MM.1S (cell line): Measurements from ENCODE around the gene PIGU.

Experiments
- DNase-seq: peaks from one replicate; pipeline ENCODE4 v3.0.0-alpha.2; 2015
- H2AFZ ChIP-seq: fragments of 300-600 bp; sonication (generic); 2 replicates; pipeline ENCODE4 v1.6.0; 2016; ENCODE audit warnings: antibody characterized with exemption, low read length
- H3F3A ChIP-seq: fragments of 300-600 bp; sonication (generic); 2 replicates; pipeline ENCODE4 v1.6.1; 2016; ENCODE audit warnings: mild to moderate bottlenecking, antibody characterized with exemption, low read length, moderate library complexity, mixed read lengths; ENCODE audit not compliant: insufficient read depth
- H3K27ac ChIP-seq: fragments of 300-600 bp; sonication (generic); 2 replicates; pipeline ENCODE4 v1.5.1; 2016; ENCODE audit warnings: mild to moderate bottlenecking, low read length
- H3K27me3 ChIP-seq: fragments of 300-600 bp; sonication (generic); replicated peaks from 2 replicates; pipeline ENCODE4 v1.6.0; 2016; ENCODE audit warnings: low read length; ENCODE audit not compliant: insufficient read depth
- H3K36me3 ChIP-seq: fragments of 300-600 bp; sonication (generic); replicated peaks from 2 replicates; pipeline ENCODE4 v1.6.1; 2016; ENCODE audit warnings: mild to moderate bottlenecking, low read length, mixed read lengths; ENCODE audit not compliant: insufficient read depth
- H3K4me1 ChIP-seq: fragments of 300-600 bp; sonication (generic); 2 replicates; pipeline ENCODE4 v1.6.1; 2016; ENCODE audit warnings: low read length, mixed read lengths
- H3K4me2 ChIP-seq: fragments of 300-600 bp; sonication (generic); 2 replicates; pipeline ENCODE4 v1.6.0; 2016; ENCODE audit warnings: low read depth, low read length
- H3K4me3 ChIP-seq: fragments of 300-600 bp; sonication (generic); 2 replicates; pipeline ENCODE4 v1.5.1; 2016; ENCODE audit warnings: low read length, mixed read lengths
- H3K79me2 ChIP-seq: fragments of 300-600 bp; sonication (generic); 2 replicates; pipeline ENCODE4 v1.6.1; 2016; ENCODE audit warnings: mixed run types, low read length, mixed read lengths
- H3K9ac ChIP-seq: fragments of 300-600 bp; sonication (generic); 2 replicates; pipeline ENCODE4 v1.6.1; 2016; ENCODE audit warnings: low read length, mixed read lengths
- H3K9me2 ChIP-seq: fragments of 300-600 bp; sonication (generic); replicated peaks from 2 replicates; pipeline ENCODE4 v1.6.1; 2016; ENCODE audit warnings: mild to moderate bottlenecking, low read length, mixed read lengths; ENCODE audit not compliant: insufficient read depth
- H3K9me3 ChIP-seq: fragments of 300-600 bp; sonication (generic); replicated peaks from 2 replicates; pipeline ENCODE4 v1.6.1; 2016; ENCODE audit warnings: mild to moderate bottlenecking, low read length, mixed read lengths; ENCODE audit not compliant: insufficient read depth
- H4K20me1 ChIP-seq: fragments of 300-600 bp; sonication (generic); 2 replicates; pipeline ENCODE4 v1.6.1; 2016; ENCODE audit warnings: mild to moderate bottlenecking, low read length, moderate library complexity, mixed read lengths; ENCODE audit not compliant: insufficient read depth
- EZH2 ChIP-seq: fragments of 300-600 bp; sonication (generic); optimal IDR thresholded peaks from 2 replicates; pipeline ENCODE3; 2017; ENCODE audit warnings: low read depth, mild to moderate bottlenecking, antibody characterized with exemption, low read length, mixed read lengths
- EZH2phosphoT487 ChIP-seq: fragments of 300-600 bp; sonication (generic); IDR thresholded peaks from 2 replicates; pipeline ENCODE4 v1.6.1; 2018; ENCODE audit warnings: antibody characterized with exemption, low read length
- TF ChIP-seq, protein P1 (sequence below): fragments of 300-600 bp; sonication (generic); IDR thresholded peaks from 2 replicates; pipeline ENCODE4 v1.5.1; 2016; ENCODE audit warnings: antibody characterized with exemption, low read length, mixed read lengths

PIGU gene

DNA sequence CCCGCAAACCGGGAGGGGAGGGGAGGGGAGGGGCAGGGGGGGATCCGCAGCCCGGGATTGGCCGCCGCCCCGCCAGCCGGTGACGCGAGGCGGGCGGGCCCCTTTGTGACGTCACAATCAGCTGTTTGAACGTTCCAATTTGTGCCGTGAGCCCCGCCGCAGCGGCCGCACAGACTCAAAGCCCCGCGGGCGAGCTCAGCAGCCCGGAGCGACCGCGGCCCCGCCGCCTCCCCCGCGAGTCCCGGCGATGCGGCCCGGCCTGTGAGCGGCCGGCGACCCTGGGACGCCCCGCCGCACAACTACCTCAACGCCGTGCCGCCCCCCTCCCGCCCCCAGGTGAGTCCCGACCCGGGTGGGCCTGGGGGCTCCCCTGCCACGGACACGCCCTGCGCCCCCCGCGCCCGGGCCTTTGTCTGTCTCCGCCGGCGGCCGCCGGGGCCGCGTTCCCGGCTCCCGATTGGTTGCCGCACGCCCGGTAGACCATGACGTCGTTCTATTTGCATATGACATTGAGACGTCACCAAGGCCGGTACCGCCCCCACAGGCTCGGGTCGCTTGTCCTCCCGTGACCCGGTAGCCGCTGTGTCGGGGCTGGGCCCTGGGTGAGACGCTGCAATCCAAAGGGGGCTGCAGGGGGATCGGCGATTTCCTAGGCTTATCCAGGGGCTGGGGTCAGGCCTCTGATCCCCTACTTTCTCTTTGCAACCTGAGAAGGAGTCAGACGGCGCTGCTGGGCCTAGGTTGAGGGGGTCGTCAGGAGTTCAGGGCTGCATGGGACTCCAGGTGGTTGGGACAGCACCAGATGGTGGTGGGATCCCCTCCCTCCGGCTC, 27.5 kb upstream of the PIGU start, which contains the start of gene TP53INP2:
Gene TP53INP2, plus strand, starts transcription at position 168 of the 831 bp plus-strand sequence. CDS start 4,396 bp downstream, outside the sequence.
- Histone ChIP-seq H3K4me2 (peak within 1 kb of the TSS; percentile 100), H3K27me3 (no peaks in the 10 kb centered on the region), H3K79me2 (no peaks in the 10 kb centered on the region), H3K4me1 (peaks cover 7% of the 10 kb centered on the region; the same call in 1 of the 2 replicates), H3K36me3 (no peaks in the 10 kb centered on the region), H3K27ac (peak within 1 kb of the TSS; percentile 63; the same call in 1 of the 2 replicates), H3F3A (peaks cover 16% of the 10 kb centered on the region; the same call in 1 of the 2 replicates), H3K9me3 (no peaks in the 10 kb centered on the region), H3K9ac (peak within 1 kb of the TSS; percentile 83), H3K9me2 (no peaks in the 10 kb centered on the region), H3K4me3 (peak within 1 kb of the TSS; percentile 89), H4K20me1 (no peaks in the 10 kb centered on the region), H2AFZ (peak within 1 kb of the TSS; percentile 97)
- peak; percentile 91 for DNase-seq
- TF ChIP-seq, protein P1, sequence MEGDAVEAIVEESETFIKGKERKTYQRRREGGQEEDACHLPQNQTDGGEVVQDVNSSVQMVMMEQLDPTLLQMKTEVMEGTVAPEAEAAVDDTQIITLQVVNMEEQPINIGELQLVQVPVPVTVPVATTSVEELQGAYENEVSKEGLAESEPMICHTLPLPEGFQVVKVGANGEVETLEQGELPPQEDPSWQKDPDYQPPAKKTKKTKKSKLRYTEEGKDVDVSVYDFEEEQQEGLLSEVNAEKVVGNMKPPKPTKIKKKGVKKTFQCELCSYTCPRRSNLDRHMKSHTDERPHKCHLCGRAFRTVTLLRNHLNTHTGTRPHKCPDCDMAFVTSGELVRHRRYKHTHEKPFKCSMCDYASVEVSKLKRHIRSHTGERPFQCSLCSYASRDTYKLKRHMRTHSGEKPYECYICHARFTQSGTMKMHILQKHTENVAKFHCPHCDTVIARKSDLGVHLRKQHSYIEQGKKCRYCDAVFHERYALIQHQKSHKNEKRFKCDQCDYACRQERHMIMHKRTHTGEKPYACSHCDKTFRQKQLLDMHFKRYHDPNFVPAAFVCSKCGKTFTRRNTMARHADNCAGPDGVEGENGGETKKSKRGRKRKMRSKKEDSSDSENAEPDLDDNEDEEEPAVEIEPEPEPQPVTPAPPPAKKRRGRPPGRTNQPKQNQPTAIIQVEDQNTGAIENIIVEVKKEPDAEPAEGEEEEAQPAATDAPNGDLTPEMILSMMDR: no peak
- TF ChIP-seq EZH2phosphoT487 (no peak), EZH2 (no peak)

DNA sequence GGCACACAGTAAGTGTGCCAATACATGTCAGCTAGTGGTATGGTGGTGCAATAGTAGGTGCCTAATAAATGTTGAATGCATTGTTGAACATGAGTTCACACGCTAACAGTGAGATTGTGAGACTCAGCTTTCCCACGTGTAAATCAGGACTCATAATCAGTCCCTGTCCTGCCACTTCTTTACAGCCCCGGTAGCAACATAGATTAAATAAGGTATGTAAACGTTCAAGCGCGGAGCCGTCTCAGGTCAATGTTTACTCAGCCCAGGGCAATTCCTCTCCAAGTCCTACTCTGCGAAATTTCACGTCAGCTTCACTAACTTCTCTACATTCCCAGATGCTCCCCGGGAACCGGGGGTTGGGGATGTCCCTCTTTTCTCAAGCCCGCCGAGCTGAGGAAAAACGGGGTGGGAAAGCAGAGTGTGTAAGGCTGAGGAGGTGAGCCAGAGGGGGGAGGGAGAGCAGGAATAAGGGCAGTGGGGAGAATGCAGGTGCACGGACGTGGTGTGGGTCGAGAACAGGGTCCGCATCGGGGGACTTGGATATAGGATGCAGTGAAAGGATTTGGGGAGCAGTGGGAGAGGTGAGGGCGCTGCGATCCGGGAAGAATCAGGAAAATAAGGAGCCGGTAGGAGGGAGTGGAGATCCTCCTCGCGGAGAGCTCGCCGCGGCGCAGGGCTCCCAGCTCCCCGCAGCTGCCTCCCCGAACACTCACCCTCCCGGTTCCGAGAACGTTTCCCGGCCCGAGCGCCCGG, 26.7 kb upstream of the PIGU start:
- Histone ChIP-seq H3K27me3 (no peaks in the 10 kb centered on the region), H3F3A (peaks cover 13% of the 10 kb centered on the region; the same call in 1 of the 2 replicates), H3K9me2 (no peaks in the 10 kb centered on the region), H3K4me2 (peak overlapping the region; percentile 100), H3K36me3 (no peaks in the 10 kb centered on the region), H3K4me3 (peak overlapping the region; percentile 89), H4K20me1 (no peaks in the 10 kb centered on the region), H3K4me1 (peaks cover 7% of the 10 kb centered on the region; the same call in 1 of the 2 replicates), H3K79me2 (no peaks in the 10 kb centered on the region), H3K9ac (peak overlapping the region; percentile 83), H3K27ac (peak overlapping the region; percentile 63; the same call in 1 of the 2 replicates), H2AFZ (peak overlapping the region; percentile 97), H3K9me3 (no peaks in the 10 kb centered on the region)
- TF ChIP-seq, protein P1: no peak
- no peak for TF ChIP-seq EZH2
- no peak for TF ChIP-seq EZH2phosphoT487
- peak; percentile 30 for DNase-seq

DNA sequence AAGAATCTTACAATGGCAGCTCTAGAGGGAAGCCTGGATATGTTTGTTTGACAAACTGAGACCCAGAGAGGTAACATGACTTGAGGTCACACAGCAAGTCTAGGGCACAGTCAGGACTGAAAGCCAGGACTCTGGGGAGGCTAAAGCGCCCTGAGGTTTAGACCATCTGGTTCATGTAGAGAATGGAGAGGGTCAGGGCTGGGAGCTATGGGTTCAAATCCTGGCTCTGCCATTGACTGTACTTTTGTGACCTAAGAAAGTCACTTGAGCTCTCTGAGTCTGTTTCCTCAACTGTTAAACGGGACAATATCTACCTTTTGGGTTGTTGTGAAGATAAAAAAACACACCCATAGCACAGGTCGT, 26.1 kb upstream of the PIGU start:
- Histone ChIP-seq H3K79me2 (no peaks in the 10 kb centered on the region), H3K9me3 (no peaks in the 10 kb centered on the region), H2AFZ (peak overlapping the region; percentile 97), H4K20me1 (no peaks in the 10 kb centered on the region), H3K9me2 (no peaks in the 10 kb centered on the region), H3K4me2 (peak overlapping the region; percentile 100), H3F3A (peaks cover 8% of the 10 kb centered on the region; the same call in 1 of the 2 replicates), H3K9ac (no peak overlapping the region; the same call in 1 of the 2 replicates), H3K36me3 (no peaks in the 10 kb centered on the region), H3K27ac (no peak overlapping the region), H3K4me3 (peak overlapping the region; percentile 89; the same call in 1 of the 2 replicates), H3K4me1 (peaks cover 7% of the 10 kb centered on the region; the same call in 1 of the 2 replicates), H3K27me3 (no peaks in the 10 kb centered on the region)
- TF ChIP-seq EZH2: no peak
- no peak for TF ChIP-seq EZH2phosphoT487
- TF ChIP-seq, protein P1: no peak
- DNase-seq: no peak
